Astrocyte (in vitro differentiated cells and primary cell): ENCODE measurements around the gene SNED1. TPM values are rescaled to one million over a fixed set of nuclear protein-coding genes. Genes with fewer than 3 reads are reported as not detected.

ENCODE experiments used
- DNase-seq: peaks from one replicate; pipeline ENCODE4 v3.0.0-alpha.2; 2010; ENCODE audit warnings: low read depth
- FAIRE-seq: peaks from 2 replicates; lab custom pipeline; 2011; peaks lifted over from hg19 to GRCh38; lab: Jason Lieb, UNC
- H2AFZ ChIP-seq: 2 replicates; pipeline ENCODE4 v1.6.0; 2012; ENCODE audit warnings: low read depth, low read length, inconsistent platforms
- H3K27ac ChIP-seq: 2 replicates; pipeline ENCODE4 v1.5.1; 2011; ENCODE audit warnings: low read depth, low read length, inconsistent platforms
- H3K27me3 ChIP-seq: 2 replicates; pipeline ENCODE4 v1.6.0; 2011; ENCODE audit warnings: low read length, inconsistent platforms; ENCODE audit not compliant: insufficient read depth
- H3K36me3 ChIP-seq: 2 replicates; pipeline ENCODE4 v1.5.1; 2011; ENCODE audit warnings: low read length, inconsistent platforms; ENCODE audit not compliant: insufficient read depth
- H3K4me1 ChIP-seq: 2 replicates; pipeline ENCODE4 v1.5.1; 2011; ENCODE audit warnings: low read length, inconsistent platforms; ENCODE audit not compliant: insufficient read depth
- H3K4me2 ChIP-seq: 2 replicates; pipeline ENCODE4 v1.6.0; 2012; ENCODE audit warnings: low read length, inconsistent platforms
- H3K4me3 ChIP-seq: 2 replicates; pipeline ENCODE4 v1.5.1; 2011; ENCODE audit warnings: low read depth, mild to moderate bottlenecking, low read length, inconsistent platforms; ENCODE audit not compliant: insufficient read depth
- H3K79me2 ChIP-seq: 2 replicates; pipeline ENCODE4 v1.6.0; 2012; ENCODE audit warnings: mild to moderate bottlenecking, low read length, inconsistent platforms; ENCODE audit not compliant: insufficient read depth
- H3K9ac ChIP-seq: 2 replicates; pipeline ENCODE4 v1.6.0; 2012; ENCODE audit warnings: mild to moderate bottlenecking, low read length, inconsistent platforms
- H3K9me3 ChIP-seq: 2 replicates; pipeline ENCODE4 v1.5.1; 2012; ENCODE audit warnings: low read depth, mild to moderate bottlenecking, low read length, inconsistent platforms; ENCODE audit not compliant: insufficient read depth
- H4K20me1 ChIP-seq: 2 replicates; pipeline ENCODE4 v1.6.0; 2012; ENCODE audit warnings: low read length, inconsistent platforms; ENCODE audit not compliant: insufficient read depth
- H3K27ac Mint-ChIP-seq: one replicate; pipeline ENCODE4 v1.8.0; 2021; ENCODE audit warnings: mild to moderate bottlenecking, mixed read lengths; ENCODE audit not compliant: unreplicated experiment
- H3K27me3 Mint-ChIP-seq: one replicate; pipeline ENCODE4 v1.8.0; 2021; ENCODE audit warnings: low read depth, mixed read lengths; ENCODE audit not compliant: unreplicated experiment
- H3K36me3 Mint-ChIP-seq: one replicate; pipeline ENCODE4 v1.8.0; 2021; ENCODE audit warnings: low read depth, mixed read lengths; ENCODE audit not compliant: unreplicated experiment
- H3K4me1 Mint-ChIP-seq: one replicate; pipeline ENCODE4 v1.8.0; 2021; ENCODE audit warnings: low read depth, mixed read lengths; ENCODE audit not compliant: unreplicated experiment
- H3K4me3 Mint-ChIP-seq: one replicate; pipeline ENCODE4 v1.8.0; 2021; ENCODE audit warnings: mild to moderate bottlenecking, moderate library complexity, mixed read lengths; ENCODE audit not compliant: unreplicated experiment
- H3K9me3 Mint-ChIP-seq: one replicate; pipeline ENCODE4 v1.8.0; 2021; ENCODE audit warnings: mild to moderate bottlenecking, mixed read lengths; ENCODE audit not compliant: unreplicated experiment
- EZH2 ChIP-seq: IDR thresholded peaks from 2 replicates; pipeline ENCODE4 v1.6.1; 2012; ENCODE audit warnings: mild to moderate bottlenecking, low read length, inconsistent platforms; ENCODE audit not compliant: insufficient read depth
- total RNA-seq: library from RNA; stranded (reverse); gene quantifications from 2 replicates; pipeline ENCODE4 v1.2.1, GENCODE V29; 2021
- TF ChIP-seq, protein P1 (sequence below): IDR thresholded peaks from 2 replicates; pipeline ENCODE4 v1.5.1; 2011; ENCODE audit warnings: low read depth, mild to moderate bottlenecking, inconsistent platforms, low read length, moderate library complexity; ENCODE audit not compliant: insufficient read depth

SNED1 gene
- total RNA-seq, 1 donor from 2014 or later: 0.23 TPM

- peaks cover 14% of the 10 kb centered on the region for H3K27me3 ChIP-seq
- no peak overlapping the region for H3K9ac ChIP-seq
- TF ChIP-seq, protein P1, sequence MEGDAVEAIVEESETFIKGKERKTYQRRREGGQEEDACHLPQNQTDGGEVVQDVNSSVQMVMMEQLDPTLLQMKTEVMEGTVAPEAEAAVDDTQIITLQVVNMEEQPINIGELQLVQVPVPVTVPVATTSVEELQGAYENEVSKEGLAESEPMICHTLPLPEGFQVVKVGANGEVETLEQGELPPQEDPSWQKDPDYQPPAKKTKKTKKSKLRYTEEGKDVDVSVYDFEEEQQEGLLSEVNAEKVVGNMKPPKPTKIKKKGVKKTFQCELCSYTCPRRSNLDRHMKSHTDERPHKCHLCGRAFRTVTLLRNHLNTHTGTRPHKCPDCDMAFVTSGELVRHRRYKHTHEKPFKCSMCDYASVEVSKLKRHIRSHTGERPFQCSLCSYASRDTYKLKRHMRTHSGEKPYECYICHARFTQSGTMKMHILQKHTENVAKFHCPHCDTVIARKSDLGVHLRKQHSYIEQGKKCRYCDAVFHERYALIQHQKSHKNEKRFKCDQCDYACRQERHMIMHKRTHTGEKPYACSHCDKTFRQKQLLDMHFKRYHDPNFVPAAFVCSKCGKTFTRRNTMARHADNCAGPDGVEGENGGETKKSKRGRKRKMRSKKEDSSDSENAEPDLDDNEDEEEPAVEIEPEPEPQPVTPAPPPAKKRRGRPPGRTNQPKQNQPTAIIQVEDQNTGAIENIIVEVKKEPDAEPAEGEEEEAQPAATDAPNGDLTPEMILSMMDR: no peak
- no peak for TF ChIP-seq EZH2
- H3K4me2 ChIP-seq: no peak overlapping the region
- H3K27ac ChIP-seq: no peak overlapping the region
- H2AFZ ChIP-seq: no peak overlapping the region
- H3K4me3 ChIP-seq: no peak overlapping the region
- no peak overlapping the region for H3K27ac Mint-ChIP-seq
- no peaks in the 10 kb centered on the region for H3K36me3 ChIP-seq
- H3K4me1 Mint-ChIP-seq: peaks cover 5% of the 10 kb centered on the region
- no peaks in the 10 kb centered on the region for H3K4me1 ChIP-seq
- H3K79me2 ChIP-seq: no peaks in the 10 kb centered on the region
- no peaks in the 10 kb centered on the region for H4K20me1 ChIP-seq
- no peaks in the 10 kb centered on the region for H3K36me3 Mint-ChIP-seq
- no peaks in the 10 kb centered on the region for H3K9me3 Mint-ChIP-seq
- H3K27me3 Mint-ChIP-seq: peaks cover 37% of the 10 kb centered on the region
- H3K4me3 Mint-ChIP-seq: no peak overlapping the region
- H3K9me3 ChIP-seq: no peaks in the 10 kb centered on the region
- no peak for DNase-seq
- no peak for FAIRE-seq
Measured at GRCh38 chr2:240949791-240950705, 48.4 kb upstream of the SNED1 start.

DNA sequence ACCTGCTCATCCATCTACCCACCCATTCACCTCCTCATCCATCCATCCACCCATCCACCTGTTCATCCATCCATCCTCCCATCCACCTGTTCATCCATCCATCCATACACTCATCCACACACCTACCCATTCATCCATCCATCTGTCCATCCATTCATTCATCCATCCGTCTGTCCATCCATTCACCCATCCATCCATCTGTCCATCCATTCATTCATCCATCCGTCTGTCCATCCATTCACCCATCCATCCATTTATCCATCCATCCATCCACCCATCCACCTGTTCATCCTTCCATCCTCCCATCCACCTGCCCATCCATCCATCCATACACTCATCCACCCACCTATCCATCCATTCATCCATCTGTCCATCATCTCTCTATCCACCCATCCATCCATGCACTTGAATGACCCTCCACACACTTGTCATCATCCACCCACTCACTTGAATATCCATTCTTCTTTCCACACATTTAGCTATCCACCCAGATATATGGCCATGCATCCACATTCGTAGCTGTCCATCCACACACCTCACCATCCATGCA, 47.3 kb upstream of the SNED1 start:
- Histone ChIP-seq H4K20me1 (no peaks in the 10 kb centered on the region), H3K4me3 (no peak overlapping the region), H3K27ac (no peak overlapping the region), H3K36me3 (no peaks in the 10 kb centered on the region), H3K9me3 (no peaks in the 10 kb centered on the region), H3K79me2 (no peaks in the 10 kb centered on the region), H3K4me2 (no peak overlapping the region), H3K9ac (no peak overlapping the region), H2AFZ (no peak overlapping the region), H3K27me3 (peaks cover 19% of the 10 kb centered on the region), H3K4me1 (no peaks in the 10 kb centered on the region)
- TF ChIP-seq EZH2: no peak
- TF ChIP-seq, protein P1: no peak
- Mint-ChIP-seq H3K27ac (no peak overlapping the region), H3K27me3 (peaks cover 32% of the 10 kb centered on the region), H3K9me3 (no peaks in the 10 kb centered on the region), H3K4me3 (no peak overlapping the region), H3K36me3 (no peaks in the 10 kb centered on the region), H3K4me1 (peaks cover 5% of the 10 kb centered on the region)
- DNase-seq (no peak), FAIRE-seq (no peak)
